ENCODE results near the gene PAM.

PAM gene

GRCh38 chr5:102866237-102866600 is 111.1 kb downstream of the PAM start:
- Histone ChIP-seq H3K9me3 (ENCODE audit: low read depth, low read length) (no peaks in the 10 kb centered on the region), H3K27ac (no peak overlapping the region), H3K4me3 (peak overlapping the region; percentile 78), H3K36me3 (ENCODE audit: insufficient read depth, low read length) (no peaks in the 10 kb centered on the region), H3K9ac (ENCODE audit: insufficient read length) (peak overlapping the region; percentile 54)
- no peak for TF ChIP-seq FOXP2 (optimal IDR thresholded peaks at IDR 0.05; ENCODE audit: control extremely low read depth, extremely low read length, insufficient read depth)
- TF ChIP-seq EZH2 (IDR thresholded peaks at IDR 0.05) = no peak
- no peak for TF ChIP-seq POLR2AphosphoS5 (IDR thresholded peaks at IDR 0.05; ENCODE audit: borderline replicate concordance, low read depth, low read length)
- DNase-seq (ENCODE audit: low read depth, low spot score) = no peak

GRCh38 chr5:102867992-102868662 is 113.0 kb downstream of the PAM start:
- Histone ChIP-seq H3K36me3 (ENCODE audit: insufficient read depth, low read length) (no peaks in the 10 kb centered on the region), H3K9ac (ENCODE audit: insufficient read length) (no peak overlapping the region), H3K27ac (no peak overlapping the region), H3K4me3 (no peak overlapping the region), H3K9me3 (ENCODE audit: low read depth, low read length) (no peaks in the 10 kb centered on the region)
- TF ChIP-seq FOXP2 (optimal IDR thresholded peaks at IDR 0.05; ENCODE audit: control extremely low read depth, extremely low read length, insufficient read depth) (no peak), POLR2AphosphoS5 (IDR thresholded peaks at IDR 0.05; ENCODE audit: borderline replicate concordance, low read depth, low read length) (no peak), EZH2 (IDR thresholded peaks at IDR 0.05) (no peak)
- no peak for DNase-seq (ENCODE audit: low read depth, low spot score)

- no peak overlapping the region for H3K27ac ChIP-seq
- TF ChIP-seq POLR2AphosphoS5 (IDR thresholded peaks at IDR 0.05; ENCODE audit: borderline replicate concordance, low read depth, low read length) = no peak
- TF ChIP-seq FOXP2 (optimal IDR thresholded peaks at IDR 0.05; ENCODE audit: control extremely low read depth, extremely low read length, insufficient read depth) = no peak
- TF ChIP-seq EZH2 (IDR thresholded peaks at IDR 0.05) = no peak
- H3K9ac ChIP-seq (ENCODE audit: insufficient read length) = no peak overlapping the region
- no peaks in the 10 kb centered on the region for H3K36me3 ChIP-seq (ENCODE audit: insufficient read depth, low read length)
- no peak overlapping the region for H3K4me3 ChIP-seq
- DNase-seq (ENCODE audit: low read depth, low spot score) = no peak
- H3K9me3 ChIP-seq (ENCODE audit: low read depth, low read length) = no peaks in the 10 kb centered on the region
Measured at GRCh38 chr5:102869230-102869629, 114.1 kb downstream of the PAM start.

GRCh38 chr5:102873379-102873932 is 118.4 kb downstream of the PAM start:
- no peaks in the 10 kb centered on the region for H3K36me3 ChIP-seq (ENCODE audit: insufficient read depth, low read length)

GRCh38 chr5:102874054-102874453 is 118.9 kb downstream of the PAM start:
- TF ChIP-seq EZH2 (IDR thresholded peaks at IDR 0.05) = no peak
- H3K27ac ChIP-seq = no peak overlapping the region
- H3K36me3 ChIP-seq (ENCODE audit: insufficient read depth, low read length) = no peaks in the 10 kb centered on the region
- DNase-seq (ENCODE audit: low read depth, low spot score) = no peak
- no peak overlapping the region for H3K9ac ChIP-seq (ENCODE audit: insufficient read length)
- H3K4me3 ChIP-seq = no peak overlapping the region
- no peaks in the 10 kb centered on the region for H3K9me3 ChIP-seq (ENCODE audit: low read depth, low read length)

More at GRCh38 chr5:102873379-102873932, 118.4 kb downstream of the PAM start:
- H3K27ac ChIP-seq = no peak overlapping the region
- TF ChIP-seq EZH2 (IDR thresholded peaks at IDR 0.05) = no peak
- no peak for TF ChIP-seq FOXP2 (optimal IDR thresholded peaks at IDR 0.05; ENCODE audit: control extremely low read depth, extremely low read length, insufficient read depth)
- TF ChIP-seq POLR2AphosphoS5 (IDR thresholded peaks at IDR 0.05; ENCODE audit: borderline replicate concordance, low read depth, low read length) = no peak
- no peak overlapping the region for H3K9ac ChIP-seq (ENCODE audit: insufficient read length)
- H3K9me3 ChIP-seq (ENCODE audit: low read depth, low read length) = no peaks in the 10 kb centered on the region
- DNase-seq (ENCODE audit: low read depth, low spot score) = no peak
- no peak overlapping the region for H3K4me3 ChIP-seq

- TF ChIP-seq POLR2AphosphoS5 (IDR thresholded peaks at IDR 0.05; ENCODE audit: borderline replicate concordance, low read depth, low read length) = no peak
- no peak for TF ChIP-seq EZH2 (IDR thresholded peaks at IDR 0.05)
- no peak for TF ChIP-seq FOXP2 (optimal IDR thresholded peaks at IDR 0.05; ENCODE audit: control extremely low read depth, extremely low read length, insufficient read depth)
- Histone ChIP-seq H3K4me3 (no peak overlapping the region), H3K36me3 (ENCODE audit: insufficient read depth, low read length) (no peaks in the 10 kb centered on the region), H3K27ac (no peak overlapping the region), H3K9ac (ENCODE audit: insufficient read length) (no peak overlapping the region), H3K9me3 (ENCODE audit: low read depth, low read length) (no peaks in the 10 kb centered on the region)
- no peak for DNase-seq (ENCODE audit: low read depth, low spot score)
Measured at GRCh38 chr5:102875721-102876123, 120.6 kb downstream of the PAM start.

- Histone ChIP-seq H3K9me3 (ENCODE audit: low read depth, low read length) (no peaks in the 10 kb centered on the region), H3K9ac (ENCODE audit: insufficient read length) (no peak overlapping the region), H3K36me3 (ENCODE audit: insufficient read depth, low read length) (no peaks in the 10 kb centered on the region), H3K27ac (no peak overlapping the region), H3K4me3 (no peak overlapping the region)
- no peak for DNase-seq (ENCODE audit: low read depth, low spot score)
- TF ChIP-seq FOXP2 (optimal IDR thresholded peaks at IDR 0.05; ENCODE audit: control extremely low read depth, extremely low read length, insufficient read depth) (no peak), POLR2AphosphoS5 (IDR thresholded peaks at IDR 0.05; ENCODE audit: borderline replicate concordance, low read depth, low read length) (no peak), EZH2 (IDR thresholded peaks at IDR 0.05) (no peak)
Measured at GRCh38 chr5:102876610-102877009, 121.5 kb downstream of the PAM start.

- Histone ChIP-seq H3K36me3 (ENCODE audit: insufficient read depth, low read length) (no peaks in the 10 kb centered on the region), H3K9ac (ENCODE audit: insufficient read length) (no peak overlapping the region), H3K27ac (no peak overlapping the region), H3K4me3 (no peak overlapping the region), H3K9me3 (ENCODE audit: low read depth, low read length) (no peaks in the 10 kb centered on the region)
- TF ChIP-seq EZH2 (IDR thresholded peaks at IDR 0.05) (no peak), POLR2AphosphoS5 (IDR thresholded peaks at IDR 0.05; ENCODE audit: borderline replicate concordance, low read depth, low read length) (no peak), FOXP2 (optimal IDR thresholded peaks at IDR 0.05; ENCODE audit: control extremely low read depth, extremely low read length, insufficient read depth) (no peak)
- DNase-seq (ENCODE audit: low read depth, low spot score) = no peak
Measured at GRCh38 chr5:102879741-102880140, 124.6 kb downstream of the PAM start.

- Histone ChIP-seq H3K9me3 (ENCODE audit: low read depth, low read length) (no peaks in the 10 kb centered on the region), H3K36me3 (ENCODE audit: insufficient read depth, low read length) (no peaks in the 10 kb centered on the region), H3K4me3 (no peak overlapping the region), H3K27ac (no peak overlapping the region), H3K9ac (ENCODE audit: insufficient read length) (no peak overlapping the region)
- DNase-seq (ENCODE audit: low read depth, low spot score) = no peak
- TF ChIP-seq EZH2 (IDR thresholded peaks at IDR 0.05) = no peak
- no peak for TF ChIP-seq FOXP2 (optimal IDR thresholded peaks at IDR 0.05; ENCODE audit: control extremely low read depth, extremely low read length, insufficient read depth)
- no peak for TF ChIP-seq POLR2AphosphoS5 (IDR thresholded peaks at IDR 0.05; ENCODE audit: borderline replicate concordance, low read depth, low read length)
Measured at GRCh38 chr5:102886586-102886985, 131.5 kb downstream of the PAM start.
